H9 (cell line): ENCODE measurements around the gene DNAJC1. TPM values are rescaled to one million over a fixed set of nuclear protein-coding genes. Genes with fewer than 3 reads are reported as not detected.
A peak's percentile ranks its signal among the peaks of the same experiment; 100 is the strongest.

Experiments
- DNase-seq: peaks from one replicate; pipeline ENCODE4 v3.0.0-alpha.2; 2017
- H2AFZ ChIP-seq: one replicate; pipeline ENCODE4 v1.6.1; 2013; ENCODE audit warnings: mild to moderate bottlenecking, low read length, control low read depth, moderate library complexity
- H2AK5ac ChIP-seq: 2 replicates; pipeline ENCODE4 v1.6.1; 2013; ENCODE audit warnings: low read length, control low read depth, mixed read lengths; ENCODE audit not compliant: insufficient read length
- H2BK120ac ChIP-seq: one replicate; pipeline ENCODE4 v1.6.1; 2013; ENCODE audit warnings: low read depth, mild to moderate bottlenecking, low read length, control low read depth, inconsistent platforms; ENCODE audit not compliant: poor library complexity, severe bottlenecking
- H2BK12ac ChIP-seq: 2 replicates; pipeline ENCODE4 v1.6.1; 2013; ENCODE audit warnings: low read length, control low read depth, mixed read lengths, low read depth; ENCODE audit not compliant: insufficient read length
- H2BK15ac ChIP-seq: 2 replicates; pipeline ENCODE4 v1.6.1; 2013; ENCODE audit warnings: low read depth, low read length, control low read depth
- H2BK20ac ChIP-seq: one replicate; pipeline ENCODE4 v1.6.1; 2013; ENCODE audit warnings: low read depth, mild to moderate bottlenecking, low read length, control low read depth, inconsistent platforms; ENCODE audit not compliant: poor library complexity, severe bottlenecking
- H2BK5ac ChIP-seq: 2 replicates; pipeline ENCODE4 v1.6.1; 2013; ENCODE audit warnings: low read length, control low read depth, mixed read lengths; ENCODE audit not compliant: insufficient read length
- H3K14ac ChIP-seq: 2 replicates; pipeline ENCODE4 v1.6.1; 2013; ENCODE audit warnings: low read length, control low read depth; ENCODE audit not compliant: insufficient read depth
- H3K18ac ChIP-seq: 2 replicates; pipeline ENCODE4 v1.6.1; 2013; ENCODE audit warnings: low read depth, mild to moderate bottlenecking, mixed read lengths, low read length, control low read depth; ENCODE audit not compliant: insufficient read length
- H3K23ac ChIP-seq: 2 replicates; pipeline ENCODE4 v1.6.1; 2013; ENCODE audit warnings: low read length, control low read depth, mixed read lengths, low read depth; ENCODE audit not compliant: insufficient read length
- H3K23me2 ChIP-seq: 2 replicates; pipeline ENCODE4 v1.6.1; 2013; ENCODE audit warnings: low read depth, mild to moderate bottlenecking, mixed read lengths, low read length, control low read depth; ENCODE audit not compliant: insufficient read length, poor library complexity, severe bottlenecking
- H3K27ac ChIP-seq: 2 replicates; pipeline ENCODE4 v1.5.1; 2013; ENCODE audit warnings: low read length, control low read depth, mixed read lengths, low read depth; ENCODE audit not compliant: insufficient read length
- H3K27me3 ChIP-seq: 2 replicates; pipeline ENCODE4 v1.6.1; 2013; ENCODE audit warnings: low read length, control low read depth, inconsistent platforms; ENCODE audit not compliant: insufficient read depth
- H3K4ac ChIP-seq: 2 replicates; pipeline ENCODE4 v1.6.1; 2013; ENCODE audit warnings: low read depth, mild to moderate bottlenecking, control low read depth, inconsistent platforms, low read length, moderate library complexity
- H3K4me1 ChIP-seq: 2 replicates; pipeline ENCODE4 v1.6.1; 2013; ENCODE audit warnings: low read length, control low read depth, inconsistent platforms; ENCODE audit not compliant: insufficient read depth
- H3K4me2 ChIP-seq: 2 replicates; pipeline ENCODE4 v1.6.1; 2013; ENCODE audit warnings: low read length, control low read depth, mixed read lengths; ENCODE audit not compliant: insufficient read length, insufficient read depth
- H3K56ac ChIP-seq: 2 replicates; pipeline ENCODE4 v1.6.1; 2013; ENCODE audit warnings: low read depth, mild to moderate bottlenecking, mixed read lengths, low read length, control low read depth; ENCODE audit not compliant: insufficient read length
- H3K79me1 ChIP-seq: 2 replicates; pipeline ENCODE4 v1.6.1; 2013; ENCODE audit warnings: low read depth, mild to moderate bottlenecking, moderate library complexity, low read length, control low read depth, inconsistent platforms; ENCODE audit not compliant: insufficient read depth, poor library complexity, severe bottlenecking
- H3K79me2 ChIP-seq: 2 replicates; pipeline ENCODE4 v1.6.1; 2013; ENCODE audit warnings: low read length, control low read depth, inconsistent platforms; ENCODE audit not compliant: insufficient read depth
- H3K9ac ChIP-seq: 2 replicates; pipeline ENCODE4 v1.6.1; 2013; ENCODE audit warnings: low read length, control low read depth, mixed read lengths; ENCODE audit not compliant: insufficient read length; ENCODE audit errors: extremely low read depth
- H3K9me3 ChIP-seq: one replicate; pipeline ENCODE4 v1.6.1; 2013; ENCODE audit warnings: low read depth, low read length, inconsistent platforms; ENCODE audit not compliant: control insufficient read depth
- H3T11ph ChIP-seq: one replicate; pipeline ENCODE4 v1.6.1; 2013; ENCODE audit warnings: mild to moderate bottlenecking, low read length, control low read depth, inconsistent platforms
- H4K20me1 ChIP-seq: one replicate; pipeline ENCODE4 v1.6.1; 2013; ENCODE audit not compliant: control insufficient read depth, insufficient read length, insufficient read depth
- H4K5ac ChIP-seq: 2 replicates; pipeline ENCODE4 v1.6.1; 2013; ENCODE audit warnings: low read depth, mild to moderate bottlenecking, mixed read lengths, low read length, control low read depth; ENCODE audit not compliant: insufficient read length
- H4K8ac ChIP-seq: replicated peaks from 2 replicates; pipeline ENCODE4 v1.6.1; 2013; ENCODE audit warnings: low read length, control low read depth, mixed read lengths, low read depth; ENCODE audit not compliant: insufficient read length
- H4K91ac ChIP-seq: 2 replicates; pipeline ENCODE4 v1.6.1; 2013; ENCODE audit warnings: low read depth, mild to moderate bottlenecking, moderate library complexity, mixed read lengths, low read length, control low read depth; ENCODE audit not compliant: insufficient read length
- H3K27ac Mint-ChIP-seq, 3 experiments: 2 replicates in 2 of 3; 3 replicates in 1 of 3; pipeline ENCODE4 v1.8.0; 2020 to 2021; ENCODE audit warnings: mixed read lengths in 3 of 3, mild to moderate bottlenecking in 1 of 3, moderate library complexity in 1 of 3
- H3K27me3 Mint-ChIP-seq: 2 replicates; pipeline ENCODE4 v1.8.0; 2021; ENCODE audit warnings: low read depth, mild to moderate bottlenecking, moderate library complexity, mixed read lengths
- H3K36me3 Mint-ChIP-seq, 3 experiments: 2 replicates in 2 of 3; 3 replicates in 1 of 3; pipeline ENCODE4 v1.8.0; 2020 to 2021; ENCODE audit warnings: low read depth in 3 of 3, mixed read lengths in 3 of 3; ENCODE audit not compliant: insufficient read depth in 1 of 3
- H3K4me1 Mint-ChIP-seq, 2 experiments: 2 replicates each; pipeline ENCODE4 v1.8.0; 2020; ENCODE audit warnings: mixed read lengths in 2 of 2
- H3K4me3 Mint-ChIP-seq, 2 experiments: 2 replicates in 1 of 2; 3 replicates in 1 of 2; pipeline ENCODE4 v1.8.0; 2020 to 2021; ENCODE audit warnings: mild to moderate bottlenecking in 2 of 2, mixed read lengths in 2 of 2, moderate library complexity in 1 of 2
- H3K9me3 Mint-ChIP-seq, 2 experiments: 2 replicates in 1 of 2; 3 replicates in 1 of 2; pipeline ENCODE4 v1.8.0; 2020; ENCODE audit warnings: mild to moderate bottlenecking in 2 of 2, mixed read lengths in 2 of 2, moderate library complexity in 1 of 2
- CTCF ChIP-seq: fragments of 200-600 bp; sonication (generic); conservative IDR thresholded peaks from 3 replicates; pipeline ENCODE4 v1.8.0; 2021; ENCODE audit warnings: antibody characterized with exemption, mild to moderate bottlenecking
- WGBS: extraction: QIAGEN DNeasy Blood & Tissue Kit; methylation state at CpG from one replicate; pipeline ENCODE4 v1.1.7; 2013; ENCODE audit warnings: missing lambda C conversion rate, low lambda C conversion rate, mixed read lengths; ENCODE audit not compliant: insufficient read length; ENCODE audit errors: extremely low coverage; 5-methylcytosine and 5-hydroxymethylcytosine counted together
- total RNA-seq: library from RNA; stranded (reverse); gene quantifications from 2 replicates; pipeline ENCODE4 v1.2.1, GENCODE V29; 2021

DNAJC1 gene
- total RNA-seq, 1 experiment from 2014 or later: 11.2 TPM

GRCh38 chr10:21797984-21798765 is 205.4 kb downstream of the DNAJC1 start:
- Histone ChIP-seq H3K27ac (no peak overlapping the region), H3K79me2 (no peaks in the 10 kb centered on the region), H4K91ac (no peak overlapping the region), H4K5ac (no peak overlapping the region), H3K9me3 (no peaks in the 10 kb centered on the region), H3K4me2 (no peak overlapping the region), H2BK20ac (no peak overlapping the region), H3K56ac (no peak overlapping the region), H2BK5ac (no peak overlapping the region), H3K79me1 (no peaks in the 10 kb centered on the region), H4K20me1 (no peaks in the 10 kb centered on the region), H3T11ph (no peak overlapping the region), H3K18ac (no peak overlapping the region), H2AFZ (no peak overlapping the region), H3K27me3 (no peaks in the 10 kb centered on the region), H2BK120ac (no peak overlapping the region), H3K23ac (no peak overlapping the region), H3K23me2 (no peaks in the 10 kb centered on the region), H2BK12ac (no peak overlapping the region), H4K8ac (no peak overlapping the region), H3K4me1 (peaks cover 5% of the 10 kb centered on the region; the same call in 1 of the 2 replicates), H2AK5ac (no peak overlapping the region), H2BK15ac (no peak overlapping the region), H3K14ac (no peak overlapping the region), H3K4ac (no peak overlapping the region), H3K9ac (no peak overlapping the region)
- Mint-ChIP-seq H3K27me3 (no peaks in the 10 kb centered on the region), H3K9me3 (no peaks in the 10 kb centered on the region), H3K4me1 (peaks cover 15 to 16% of the 10 kb centered on the region in 2 experiments), H3K4me3 (no peak overlapping the region), H3K27ac (peak overlapping the region in 2 of 3 experiments; percentile 0 to 5; a peak in 2 of 7 replicates), H3K36me3 (peaks cover 0 to 7% (median 0%) of the 10 kb centered on the region in 3 experiments; a peak in 2 of 7 replicates)
- no peak for DNase-seq
- no CpG with 5 or more reads among the region's 5 CpGs for WGBS
- TF ChIP-seq CTCF: no peak
